OCI-LY3 (cell line): Measurements from ENCODE around the gene RBM6.
"Not testable (repeated sequence)": the region's sequence is repeated elsewhere in the genome, so short reads cannot be mapped to it uniquely, and the experiment has no call there.

Source experiments
- H2AFZ ChIP-seq: fragments of 200-600, 300-600 bp; shearing (Covaris generic); 2 replicates; pipeline ENCODE4 v1.6.0; 2014; ENCODE audit warnings: antibody characterized with exemption, low read depth, low read length
- H3K27ac ChIP-seq: fragments of 200-600, 300-600 bp; sonication (generic); 2 replicates; pipeline ENCODE4 v1.5.1; 2014; ENCODE audit warnings: mild to moderate bottlenecking, low read length, moderate library complexity, mixed read lengths
- H3K27me3 ChIP-seq: fragments of 200-600, 300-600 bp; sonication (generic); 2 replicates; pipeline ENCODE4 v1.6.1; 2014; ENCODE audit warnings: low read depth, low read length, mixed read lengths
- H3K36me3 ChIP-seq: fragments of 200-600, 300-600 bp; sonication (generic); replicated peaks from 2 replicates; pipeline ENCODE3; 2014; ENCODE audit warnings: low read depth, low read length, mixed read lengths
- H3K4me1 ChIP-seq: fragments of 300-600, 200-600 bp; sonication (generic); 2 replicates; pipeline ENCODE4 v1.6.1; 2014; ENCODE audit warnings: low read length, mixed read lengths
- H3K4me2 ChIP-seq: fragments of 200-600, 300-600 bp; sonication (generic); 2 replicates; pipeline ENCODE4 v1.6.1; 2014; ENCODE audit warnings: low read length, mixed read lengths
- H3K4me3 ChIP-seq: fragments of 300-600, 200-600 bp; sonication (generic); 2 replicates; pipeline ENCODE4 v1.5.1; 2014; ENCODE audit warnings: antibody characterized with exemption, mild to moderate bottlenecking, low read length, moderate library complexity
- H3K79me2 ChIP-seq: fragments of 300-600, 200-600 bp; shearing (Covaris generic); 2 replicates; pipeline ENCODE4 v1.6.1; 2014; ENCODE audit warnings: mild to moderate bottlenecking, low read length, mixed read lengths
- H3K9ac ChIP-seq: fragments of 300-600, 200-600 bp; shearing (Covaris generic); 2 replicates; pipeline ENCODE4 v1.6.0; 2014; ENCODE audit warnings: mild to moderate bottlenecking, low read length, moderate library complexity
- H3K9me3 ChIP-seq: fragments of 200-600, 300-600 bp; shearing (Covaris generic); 2 replicates; pipeline ENCODE4 v1.6.1; 2014; ENCODE audit warnings: low read length, mixed read lengths; ENCODE audit not compliant: insufficient read depth
- H4K20me1 ChIP-seq: fragments of 200-600, 300-600 bp; sonication (generic); 2 replicates; pipeline ENCODE4 v1.6.1; 2016; ENCODE audit warnings: low read length, mixed read lengths; ENCODE audit not compliant: insufficient read depth
- CTCF ChIP-seq: fragments of 200-600, 300-600 bp; sonication (generic); IDR thresholded peaks from 2 replicates; pipeline ENCODE4 v1.5.1; 2014; ENCODE audit warnings: antibody characterized with exemption, low read length, low read depth
- EZH2phosphoT487 ChIP-seq: fragments of 200-600 bp; shearing (Covaris generic); IDR thresholded peaks from 2 replicates; pipeline ENCODE4 v1.6.1; 2018; ENCODE audit warnings: antibody characterized with exemption, mixed run types, low read depth

The RBM6 gene

GRCh38 chr3:49914906-49915305, 25.0 kb upstream of the RBM6 start:
- Histone ChIP-seq H3K9me3 (no peaks in the 10 kb centered on the region), H3K9ac (no peak overlapping the region), H4K20me1 (no peaks in the 10 kb centered on the region), H3K36me3 (peaks cover 5% of the 10 kb centered on the region), H3K27ac (no peak overlapping the region), H2AFZ (no peak overlapping the region), H3K4me3 (no peak overlapping the region), H3K4me1 (no peaks in the 10 kb centered on the region), H3K4me2 (no peak overlapping the region), H3K27me3 (no peaks in the 10 kb centered on the region), H3K79me2 (no peaks in the 10 kb centered on the region)
- TF ChIP-seq EZH2phosphoT487, result no peak
- TF ChIP-seq CTCF, result no peak

GRCh38 chr3:49916686-49917085, 23.3 kb upstream of the RBM6 start:
- Histone ChIP-seq H3K27ac (no peak overlapping the region), H3K9me3 (no peaks in the 10 kb centered on the region), H3K4me2 (no peak overlapping the region), H2AFZ (no peak overlapping the region), H3K4me1 (no peaks in the 10 kb centered on the region), H3K27me3 (no peaks in the 10 kb centered on the region), H3K9ac (no peak overlapping the region), H3K36me3 (peaks cover 8% of the 10 kb centered on the region), H3K79me2 (no peaks in the 10 kb centered on the region), H4K20me1 (no peaks in the 10 kb centered on the region), H3K4me3 (no peak overlapping the region)
- TF ChIP-seq EZH2phosphoT487, result no peak
- TF ChIP-seq CTCF, result no peak

- H3K79me2 ChIP-seq, H2AFZ ChIP-seq, H3K36me3 ChIP-seq, H3K4me1 ChIP-seq, H3K4me3 ChIP-seq, H3K9me3 ChIP-seq, H3K27me3 ChIP-seq, H4K20me1 ChIP-seq, H3K9ac ChIP-seq, H3K27ac ChIP-seq, H3K4me2 ChIP-seq: not testable (repeated sequence)
Measured at GRCh38 chr3:49917806-49918590, 22.0 kb upstream of the RBM6 start.

GRCh38 chr3:49924683-49925082, 15.3 kb upstream of the RBM6 start:
- Histone ChIP-seq H3K4me2 (no peak overlapping the region), H3K9me3 (no peaks in the 10 kb centered on the region), H3K4me1 (peaks cover 4% of the 10 kb centered on the region), H4K20me1 (no peaks in the 10 kb centered on the region), H3K9ac (no peak overlapping the region), H3K27ac (no peak overlapping the region), H3K4me3 (no peak overlapping the region), H2AFZ (no peak overlapping the region), H3K79me2 (peaks cover 5% of the 10 kb centered on the region; the same call in 1 of the 2 replicates), H3K27me3 (no peaks in the 10 kb centered on the region), H3K36me3 (peaks cover 5% of the 10 kb centered on the region)
- TF ChIP-seq CTCF (no peak), EZH2phosphoT487 (no peak)
